H1 (cell line): Measurements from ENCODE around the gene SEL1L2.

Experiments
- ASH2L ChIP-seq: fragments of 200-600, 300-600 bp; sonication (generic); IDR thresholded peaks from one replicate; pipeline ENCODE4 v1.7.1; 2017; ENCODE audit warnings: low read length
- CBX8 ChIP-seq: fragments of 300-800, 300-1000 bp; sonication (generic); IDR thresholded peaks from 2 replicates; pipeline ENCODE4 v1.7.1; 2016; ENCODE audit warnings: low read depth, low read length, borderline replicate concordance
- GABPA ChIP-seq: IDR thresholded peaks from 2 replicates; pipeline ENCODE4 v1.6.1; 2011; ENCODE audit warnings: mild to moderate bottlenecking, low read length, moderate library complexity, borderline replicate concordance; ENCODE audit not compliant: insufficient read depth
- KDM1A ChIP-seq: fragments of 200-600, 300-600 bp; sonication (generic); IDR thresholded peaks from 2 replicates; pipeline ENCODE4 v1.7.1; 2016; ENCODE audit warnings: mild to moderate bottlenecking, low read length, borderline replicate concordance
- POLR2A ChIP-seq, 2 experiments: IDR thresholded peaks; 1 replicate in 1 of 2; 2 replicates in 1 of 2; pipeline ENCODE4 v1.6.1; 2011; ENCODE audit warnings: low read depth in 2 of 2, low read length in 2 of 2, mild to moderate bottlenecking in 2 of 2; ENCODE audit errors: control extremely low read depth in 1 of 2
- RAD21 ChIP-seq, 2 experiments: IDR thresholded peaks in 1 of 2; conservative IDR thresholded peaks in 1 of 2; 2 replicates each; pipeline ENCODE4 v1.6.1; 2011; ENCODE audit warnings: low read depth in 2 of 2, low read length in 2 of 2, improper control_type of control experiment in 1 of 2, inconsistent platforms in 1 of 2, mild to moderate bottlenecking in 1 of 2, moderate library complexity in 1 of 2
- RFX5 ChIP-seq: IDR thresholded peaks from 2 replicates; pipeline ENCODE4 v1.6.1; 2011; ENCODE audit warnings: low read depth, low read length, improper control_type of control experiment, borderline replicate concordance
- SRF ChIP-seq: IDR thresholded peaks from 2 replicates; pipeline ENCODE4 v1.6.1; 2011; ENCODE audit warnings: mild to moderate bottlenecking, low read depth, low read length, moderate library complexity
- YY1 ChIP-seq: IDR thresholded peaks from 2 replicates; pipeline ENCODE4 v1.6.1; 2011; ENCODE audit warnings: low read depth, mild to moderate bottlenecking, low read length
- TF ChIP-seq, protein P1 (sequence below), 3 experiments: IDR thresholded peaks; 1 replicate in 2 of 3; 2 replicates in 1 of 3; pipeline versions ENCODE4 v1.5.1 to v1.6.1; 2011; ENCODE audit warnings: low read length in 3 of 3, mild to moderate bottlenecking in 3 of 3, inconsistent platforms in 2 of 3, low read depth in 1 of 3, moderate library complexity in 1 of 3; ENCODE audit not compliant: insufficient read depth in 1 of 3; ENCODE audit errors: control extremely low read depth in 1 of 3

DNA sequence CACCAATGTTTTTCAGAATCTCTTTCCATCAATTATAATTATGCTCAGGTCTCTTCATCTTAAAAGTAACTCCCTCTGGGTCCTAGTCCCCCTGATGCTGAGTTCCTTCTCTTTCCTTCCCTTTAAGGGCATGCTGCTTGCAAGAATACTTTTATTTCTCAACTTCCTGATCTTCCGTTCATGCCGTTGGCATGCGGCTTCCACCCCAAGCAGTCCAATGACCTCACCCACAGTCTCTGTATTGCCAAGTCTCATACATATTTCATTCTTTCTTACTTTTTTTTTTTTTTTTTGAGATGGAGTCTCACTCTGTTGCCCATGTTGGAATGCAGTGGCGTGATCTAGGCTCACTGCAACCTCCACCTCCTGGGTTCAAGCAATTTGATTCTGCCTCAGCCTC is 122.1 kb downstream of the SEL1L2 start:
- TF ChIP-seq, protein P1, sequence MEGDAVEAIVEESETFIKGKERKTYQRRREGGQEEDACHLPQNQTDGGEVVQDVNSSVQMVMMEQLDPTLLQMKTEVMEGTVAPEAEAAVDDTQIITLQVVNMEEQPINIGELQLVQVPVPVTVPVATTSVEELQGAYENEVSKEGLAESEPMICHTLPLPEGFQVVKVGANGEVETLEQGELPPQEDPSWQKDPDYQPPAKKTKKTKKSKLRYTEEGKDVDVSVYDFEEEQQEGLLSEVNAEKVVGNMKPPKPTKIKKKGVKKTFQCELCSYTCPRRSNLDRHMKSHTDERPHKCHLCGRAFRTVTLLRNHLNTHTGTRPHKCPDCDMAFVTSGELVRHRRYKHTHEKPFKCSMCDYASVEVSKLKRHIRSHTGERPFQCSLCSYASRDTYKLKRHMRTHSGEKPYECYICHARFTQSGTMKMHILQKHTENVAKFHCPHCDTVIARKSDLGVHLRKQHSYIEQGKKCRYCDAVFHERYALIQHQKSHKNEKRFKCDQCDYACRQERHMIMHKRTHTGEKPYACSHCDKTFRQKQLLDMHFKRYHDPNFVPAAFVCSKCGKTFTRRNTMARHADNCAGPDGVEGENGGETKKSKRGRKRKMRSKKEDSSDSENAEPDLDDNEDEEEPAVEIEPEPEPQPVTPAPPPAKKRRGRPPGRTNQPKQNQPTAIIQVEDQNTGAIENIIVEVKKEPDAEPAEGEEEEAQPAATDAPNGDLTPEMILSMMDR (IDR thresholded peaks at IDR 0.05; ENCODE audit: control extremely low read depth in 1 of 3, insufficient read depth in 1 of 3, low read depth in 1 of 3, low read length in 3 of 3) = no peak
- TF ChIP-seq POLR2A (IDR thresholded peaks at IDR 0.05; ENCODE audit: control extremely low read depth in 1 of 2, low read depth in 2 of 2, low read length in 2 of 2) = no peak
- no peak for TF ChIP-seq YY1
- TF ChIP-seq RAD21 (IDR thresholded peaks at IDR 0.05 in 1 of 2, conservative IDR thresholded peaks at IDR 0.05 in 1 of 2; ENCODE audit: low read depth in 2 of 2, low read length in 2 of 2) = no peak
- TF ChIP-seq CBX8 = no peak
- no peak for TF ChIP-seq RFX5
- TF ChIP-seq ASH2L = no peak
- TF ChIP-seq SRF = no peak
- TF ChIP-seq GABPA = no peak
- TF ChIP-seq KDM1A = no peak
